GM12865 (cell line): ENCODE measurements around the gene SRSF9.

Experiments used
- DNase-seq: peaks from one replicate; pipeline ENCODE4 v3.0.0; 2010; ENCODE audit warnings: low read depth
- H3K4me3 ChIP-seq: 2 replicates; pipeline ENCODE4 v1.5.1; 2011; ENCODE audit warnings: mild to moderate bottlenecking, low read depth, low read length, control low read depth
- TF ChIP-seq, protein P1 (sequence below): IDR thresholded peaks from 2 replicates; pipeline ENCODE4 v1.5.1; 2011; ENCODE audit warnings: low read length, control low read depth, low read depth, inconsistent platforms; ENCODE audit not compliant: insufficient read depth; ENCODE audit errors: missing control alignments

Gene SRSF9

DNA sequence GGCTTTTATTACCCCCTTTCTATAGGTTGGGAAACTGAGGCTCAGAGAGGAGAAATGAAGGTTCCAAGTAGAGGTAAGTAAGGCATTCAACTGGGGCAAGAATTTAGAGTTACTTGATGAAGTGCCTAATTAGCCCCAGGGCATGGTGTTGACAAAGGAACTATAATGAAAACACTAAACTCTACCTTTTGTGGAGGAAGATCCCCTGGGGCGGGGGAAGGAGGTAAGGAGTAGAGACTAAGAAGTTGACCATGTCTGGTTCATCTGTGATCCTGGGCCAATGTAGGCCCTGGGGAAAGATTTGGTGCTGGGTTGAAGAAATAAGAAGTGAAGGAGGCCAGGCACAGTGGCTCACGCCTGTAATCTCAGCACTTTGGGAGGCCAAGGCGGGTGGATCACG, 47.8 kb downstream of the SRSF9 start:
- DNase-seq: no peak

GRCh38 chr12:120417917-120418580, 51.5 kb downstream of the SRSF9 start:
- no peak for DNase-seq
- H3K4me3 ChIP-seq: no peak overlapping the region
- TF ChIP-seq, protein P1, sequence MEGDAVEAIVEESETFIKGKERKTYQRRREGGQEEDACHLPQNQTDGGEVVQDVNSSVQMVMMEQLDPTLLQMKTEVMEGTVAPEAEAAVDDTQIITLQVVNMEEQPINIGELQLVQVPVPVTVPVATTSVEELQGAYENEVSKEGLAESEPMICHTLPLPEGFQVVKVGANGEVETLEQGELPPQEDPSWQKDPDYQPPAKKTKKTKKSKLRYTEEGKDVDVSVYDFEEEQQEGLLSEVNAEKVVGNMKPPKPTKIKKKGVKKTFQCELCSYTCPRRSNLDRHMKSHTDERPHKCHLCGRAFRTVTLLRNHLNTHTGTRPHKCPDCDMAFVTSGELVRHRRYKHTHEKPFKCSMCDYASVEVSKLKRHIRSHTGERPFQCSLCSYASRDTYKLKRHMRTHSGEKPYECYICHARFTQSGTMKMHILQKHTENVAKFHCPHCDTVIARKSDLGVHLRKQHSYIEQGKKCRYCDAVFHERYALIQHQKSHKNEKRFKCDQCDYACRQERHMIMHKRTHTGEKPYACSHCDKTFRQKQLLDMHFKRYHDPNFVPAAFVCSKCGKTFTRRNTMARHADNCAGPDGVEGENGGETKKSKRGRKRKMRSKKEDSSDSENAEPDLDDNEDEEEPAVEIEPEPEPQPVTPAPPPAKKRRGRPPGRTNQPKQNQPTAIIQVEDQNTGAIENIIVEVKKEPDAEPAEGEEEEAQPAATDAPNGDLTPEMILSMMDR: no peak

More for the DNA sequence above, 47.8 kb downstream of the SRSF9 start:
- H3K4me3 ChIP-seq: no peak overlapping the region
- TF ChIP-seq, protein P1: no peak

- TF ChIP-seq, protein P1: no peak
- no peak overlapping the region for H3K4me3 ChIP-seq
- no peak for DNase-seq
These were observed 52.9 kb downstream of the SRSF9 start for GRCh38 chr12:120416490-120417216.

DNA sequence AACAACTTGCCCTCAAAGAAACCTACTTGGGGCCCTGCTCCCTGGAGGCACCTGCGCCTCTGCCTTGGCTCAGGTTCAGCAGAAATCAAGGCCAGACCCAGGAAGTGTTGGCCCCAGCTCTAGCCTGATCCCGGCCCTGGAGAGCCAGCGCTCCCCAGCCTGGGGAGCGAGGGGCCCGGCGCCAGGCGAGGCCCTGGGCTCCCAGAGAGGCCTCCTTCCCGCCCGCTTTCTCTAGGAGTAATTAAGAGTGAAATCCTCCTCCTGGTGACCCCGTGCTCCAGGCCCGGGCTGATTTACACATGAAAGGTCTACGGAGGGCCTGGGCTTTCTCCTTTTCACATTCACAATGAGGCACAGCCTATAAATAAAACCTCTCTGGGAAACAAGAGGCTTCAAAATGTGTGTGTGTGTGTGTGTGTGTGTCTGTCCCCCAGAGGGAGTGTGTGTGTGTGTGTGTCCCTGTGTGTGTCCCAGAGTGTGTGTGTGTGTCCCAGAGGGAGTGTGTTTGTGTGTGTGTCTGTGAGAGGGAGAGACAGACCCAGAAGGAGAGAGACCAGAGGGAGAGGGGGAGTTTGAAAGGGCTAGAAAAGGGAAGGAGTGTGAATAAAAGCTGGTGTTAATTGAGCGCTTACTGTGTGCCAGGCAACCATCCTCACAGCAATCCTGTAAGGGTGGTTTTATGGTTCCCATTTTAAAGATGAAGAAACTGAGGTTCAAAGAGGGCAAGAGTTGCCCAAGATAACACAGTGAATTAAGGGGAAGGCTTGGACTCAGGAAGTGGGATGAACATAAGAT, 55.5 kb downstream of the SRSF9 start:
- TF ChIP-seq, protein P1: no peak
- H3K4me3 ChIP-seq: no peak overlapping the region

GRCh38 chr12:120412421-120412820, 57.1 kb downstream of the SRSF9 start:
- no peak overlapping the region for H3K4me3 ChIP-seq
- DNase-seq: no peak
- TF ChIP-seq, protein P1: no peak

More for the DNA sequence above, 55.5 kb downstream of the SRSF9 start:
- DNase-seq: no peak
